ENCODE results near the gene PHF21A. TPM values are rescaled to one million over a fixed set of nuclear protein-coding genes. Genes with fewer than 3 reads are reported as not detected.

PHF21A gene
- total and polyA plus RNA-seq, 2 donors (not counting 3 experiments of a cell fraction or from before 2014, with no cell fraction given): 14.1 to 30.5 TPM

GRCh38 chr11:46159680-46160079, 38.4 kb upstream of the PHF21A start:
- Histone ChIP-seq H2AFZ (ENCODE audit: low read depth, low read length) (no peak overlapping the region), H3K36me3 (ENCODE audit: control insufficient read depth in 2 of 2, extremely low read depth in 1 of 2, insufficient read depth in 2 of 2, low read length in 2 of 2) (no peaks in the 10 kb centered on the region), H3K9me3 (replicated peaks; ENCODE audit: control insufficient read depth, insufficient read depth, low read length) (no peaks in the 10 kb centered on the region), H3K27me3 (ENCODE audit: control insufficient read depth in 2 of 2, insufficient read depth in 2 of 2, low read length in 2 of 2) (peaks cover 9 to 14% of the 10 kb centered on the region in 2 experiments), H3K9me1 (replicated peaks; ENCODE audit: control insufficient read depth, extremely low read depth, insufficient read depth, low read length) (no peaks in the 10 kb centered on the region), H3K27ac (ENCODE audit: insufficient read depth, low read depth, low read length) (no peak overlapping the region), H3K79me2 (ENCODE audit: control insufficient read depth, insufficient read depth, low read length) (no peaks in the 10 kb centered on the region), H3K4me1 (ENCODE audit: control insufficient read depth, extremely low read depth, insufficient read depth, low read length) (no peaks in the 10 kb centered on the region), H3K4me3 (replicated peaks in 1 of 3; ENCODE audit: insufficient read depth in 1 of 3, low read depth in 1 of 3, low read length in 3 of 3) (no peak overlapping the region), H3K9ac (replicated peaks; ENCODE audit: extremely low read depth, insufficient read depth, low read length) (no peak overlapping the region), H3K4me2 (ENCODE audit: insufficient read depth, low read length) (no peak overlapping the region), H4K20me1 (replicated peaks; ENCODE audit: control insufficient read depth, extremely low read depth, insufficient read depth, low read length) (no peaks in the 10 kb centered on the region)
- TF ChIP-seq MAX (IDR thresholded peaks at IDR 0.05; ENCODE audit: insufficient read depth, insufficient read length) (no peak), GATA2 (IDR thresholded peaks at IDR 0.05; ENCODE audit: insufficient read depth, insufficient read length, low read depth, low read length) (no peak), JUN (IDR thresholded peaks at IDR 0.05; ENCODE audit: borderline replicate concordance, insufficient read depth, insufficient read length, low read depth) (no peak), MYC (IDR thresholded peaks at IDR 0.05; ENCODE audit: low read depth, low read length) (no peak)
- intact Hi-C loops (cut with micrococcal nuclease) (no loop called here), dilution Hi-C loops (cut with MboI; ENCODE audit: extremely low pct_ligation_motif_present, low sequenced_read_pairs) (no loop called here)
- FAIRE-seq (no peak), DNase-seq (ENCODE audit: low read depth, low spot score) (no peak)
- CTCF ChIA-PET: interaction anchor here (1.0 to 1.4 kb wide), 2 partner anchors 43 to 194 kb away, joined by 3 to 4 read pairs; no protein-coding TSS in a partner anchor
- POLR2A ChIA-PET: no interaction called here
- BruUV-seq (replicated peaks): no TSS peak

- H3K79me2 ChIP-seq (ENCODE audit: control insufficient read depth, insufficient read depth, low read length): no peaks in the 10 kb centered on the region
- dilution Hi-C loops (cut with MboI; ENCODE audit: extremely low pct_ligation_motif_present, low sequenced_read_pairs) (no loop called here), intact Hi-C loops (cut with micrococcal nuclease) (no loop called here)
- no peaks in the 10 kb centered on the region for H3K9me1 ChIP-seq (replicated peaks; ENCODE audit: control insufficient read depth, extremely low read depth, insufficient read depth, low read length)
- CTCF ChIA-PET: interaction anchor here (0.6 kb wide), 1 partner anchor 274 kb away, joined by 3 read pairs; no protein-coding TSS in a partner anchor
- no peaks in the 10 kb centered on the region for H3K36me3 ChIP-seq (ENCODE audit: control insufficient read depth in 2 of 2, extremely low read depth in 1 of 2, insufficient read depth in 2 of 2, low read length in 2 of 2)
- DNase-seq (ENCODE audit: low read depth, low spot score) (no peak), FAIRE-seq (no peak)
- H3K9ac ChIP-seq (replicated peaks; ENCODE audit: extremely low read depth, insufficient read depth, low read length): no peak overlapping the region
- no peaks in the 10 kb centered on the region for H4K20me1 ChIP-seq (replicated peaks; ENCODE audit: control insufficient read depth, extremely low read depth, insufficient read depth, low read length)
- TF ChIP-seq POLR2A (IDR thresholded peaks at IDR 0.05; ENCODE audit: low read depth, low read length) (no peak), GATA2 (IDR thresholded peaks at IDR 0.05; ENCODE audit: insufficient read depth, insufficient read length, low read depth, low read length) (no peak), CTCF (IDR thresholded peaks at IDR 0.05; ENCODE audit: extremely low read depth in 1 of 2, insufficient read depth in 1 of 2, low read depth in 1 of 2, low read length in 2 of 2) (no peak), JUN (IDR thresholded peaks at IDR 0.05; ENCODE audit: borderline replicate concordance, insufficient read depth, insufficient read length, low read depth) (no peak)
- no TSS peak for BruUV-seq (replicated peaks)
- H3K4me1 ChIP-seq (ENCODE audit: control insufficient read depth, extremely low read depth, insufficient read depth, low read length): no peaks in the 10 kb centered on the region
- POLR2A ChIA-PET: no interaction called here
- no peak overlapping the region for H3K27ac ChIP-seq (ENCODE audit: insufficient read depth, low read depth, low read length)
- peaks cover 9 to 18% of the 10 kb centered on the region in 2 experiments for H3K27me3 ChIP-seq (ENCODE audit: control insufficient read depth in 2 of 2, insufficient read depth in 2 of 2, low read length in 2 of 2)
- H3K4me3 ChIP-seq (replicated peaks in 1 of 3; ENCODE audit: insufficient read depth in 1 of 3, low read depth in 1 of 3, low read length in 3 of 3): no peak overlapping the region
- no peak overlapping the region for H2AFZ ChIP-seq (ENCODE audit: low read depth, low read length)
- no peak overlapping the region for H3K4me2 ChIP-seq (ENCODE audit: insufficient read depth, low read length)
- H3K9me3 ChIP-seq (replicated peaks; ENCODE audit: control insufficient read depth, insufficient read depth, low read length): no peaks in the 10 kb centered on the region
These were observed 28.6 kb upstream of the PHF21A start for GRCh38 chr11:46149826-46150225.

Measured in endothelial cell of umbilical vein (primary cell).